Measurements from ENCODE around the gene PPP1R9A.

The PPP1R9A gene

DNA sequence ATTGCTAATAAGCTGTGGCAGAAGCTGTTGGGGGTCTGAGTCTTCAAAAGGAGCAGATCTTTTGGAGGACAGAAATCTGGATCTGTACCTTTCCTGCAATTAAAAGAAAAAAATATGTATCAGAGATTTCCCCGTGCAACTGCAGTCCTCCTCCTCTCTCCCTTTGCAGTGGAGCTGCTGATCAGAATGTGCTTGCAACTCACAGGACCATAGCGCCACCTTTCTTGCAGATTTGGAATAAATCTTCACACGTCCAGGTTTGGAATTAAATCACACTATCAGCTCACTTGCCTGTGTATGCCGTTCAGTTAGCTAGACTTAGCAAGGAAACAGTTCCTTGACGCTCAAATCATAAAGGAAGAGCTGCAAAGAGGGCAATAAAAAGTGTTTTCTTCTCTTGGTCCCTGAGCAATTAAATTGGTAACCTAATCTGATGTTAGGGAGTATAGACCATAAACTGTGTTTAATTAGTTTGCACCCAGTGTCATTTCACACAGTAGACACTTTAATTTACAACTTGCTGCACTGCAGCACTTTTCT lies 339.5 kb downstream of the PPP1R9A start (continued):
- TF ChIP-seq, protein P1, sequence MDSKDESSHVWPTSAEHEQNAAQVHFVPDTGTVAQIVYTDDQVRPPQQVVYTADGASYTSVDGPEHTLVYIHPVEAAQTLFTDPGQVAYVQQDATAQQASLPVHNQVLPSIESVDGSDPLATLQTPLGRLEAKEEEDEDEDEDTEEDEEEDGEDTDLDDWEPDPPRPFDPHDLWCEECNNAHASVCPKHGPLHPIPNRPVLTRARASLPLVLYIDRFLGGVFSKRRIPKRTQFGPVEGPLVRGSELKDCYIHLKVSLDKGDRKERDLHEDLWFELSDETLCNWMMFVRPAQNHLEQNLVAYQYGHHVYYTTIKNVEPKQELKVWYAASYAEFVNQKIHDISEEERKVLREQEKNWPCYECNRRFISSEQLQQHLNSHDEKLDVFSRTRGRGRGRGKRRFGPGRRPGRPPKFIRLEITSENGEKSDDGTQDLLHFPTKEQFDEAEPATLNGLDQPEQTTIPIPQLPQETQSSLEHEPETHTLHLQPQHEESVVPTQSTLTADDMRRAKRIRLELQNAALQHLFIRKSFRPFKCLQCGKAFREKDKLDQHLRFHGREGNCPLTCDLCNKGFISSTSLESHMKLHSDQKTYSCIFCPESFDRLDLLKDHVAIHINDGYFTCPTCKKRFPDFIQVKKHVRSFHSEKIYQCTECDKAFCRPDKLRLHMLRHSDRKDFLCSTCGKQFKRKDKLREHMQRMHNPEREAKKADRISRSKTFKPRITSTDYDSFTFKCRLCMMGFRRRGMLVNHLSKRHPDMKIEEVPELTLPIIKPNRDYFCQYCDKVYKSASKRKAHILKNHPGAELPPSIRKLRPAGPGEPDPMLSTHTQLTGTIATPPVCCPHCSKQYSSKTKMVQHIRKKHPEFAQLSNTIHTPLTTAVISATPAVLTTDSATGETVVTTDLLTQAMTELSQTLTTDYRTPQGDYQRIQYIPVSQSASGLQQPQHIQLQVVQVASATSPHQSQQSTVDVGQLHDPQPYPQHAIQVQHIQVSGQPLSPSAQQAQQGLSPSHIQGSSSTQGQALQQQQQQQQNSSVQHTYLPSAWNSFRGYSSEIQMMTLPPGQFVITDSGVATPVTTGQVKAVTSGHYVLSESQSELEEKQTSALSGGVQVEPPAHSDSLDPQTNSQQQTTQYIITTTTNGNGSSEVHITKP (tag by site-specific recombination; IDR thresholded peaks at IDR 0.05): peak; percentile 67
- TF ChIP-seq ZNF677 (tag by site-specific recombination; IDR thresholded peaks at IDR 0.05): no peak
- TF ChIP-seq ZSCAN23 (tag by site-specific recombination; IDR thresholded peaks at IDR 0.05): no peak
- TF ChIP-seq, protein P2, sequence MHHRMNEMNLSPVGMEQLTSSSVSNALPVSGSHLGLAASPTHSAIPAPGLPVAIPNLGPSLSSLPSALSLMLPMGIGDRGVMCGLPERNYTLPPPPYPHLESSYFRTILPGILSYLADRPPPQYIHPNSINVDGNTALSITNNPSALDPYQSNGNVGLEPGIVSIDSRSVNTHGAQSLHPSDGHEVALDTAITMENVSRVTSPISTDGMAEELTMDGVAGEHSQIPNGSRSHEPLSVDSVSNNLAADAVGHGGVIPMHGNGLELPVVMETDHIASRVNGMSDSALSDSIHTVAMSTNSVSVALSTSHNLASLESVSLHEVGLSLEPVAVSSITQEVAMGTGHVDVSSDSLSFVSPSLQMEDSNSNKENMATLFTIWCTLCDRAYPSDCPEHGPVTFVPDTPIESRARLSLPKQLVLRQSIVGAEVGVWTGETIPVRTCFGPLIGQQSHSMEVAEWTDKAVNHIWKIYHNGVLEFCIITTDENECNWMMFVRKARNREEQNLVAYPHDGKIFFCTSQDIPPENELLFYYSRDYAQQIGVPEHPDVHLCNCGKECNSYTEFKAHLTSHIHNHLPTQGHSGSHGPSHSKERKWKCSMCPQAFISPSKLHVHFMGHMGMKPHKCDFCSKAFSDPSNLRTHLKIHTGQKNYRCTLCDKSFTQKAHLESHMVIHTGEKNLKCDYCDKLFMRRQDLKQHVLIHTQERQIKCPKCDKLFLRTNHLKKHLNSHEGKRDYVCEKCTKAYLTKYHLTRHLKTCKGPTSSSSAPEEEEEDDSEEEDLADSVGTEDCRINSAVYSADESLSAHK (tag by site-specific recombination; IDR thresholded peaks at IDR 0.05): peak; percentile 76
- no peak for TF ChIP-seq ZNF837 (tag by site-specific recombination; IDR thresholded peaks at IDR 0.05)
- TF ChIP-seq SETDB1 (IDR thresholded peaks at IDR 0.05; ENCODE audit: insufficient read length, low read length): no peak
- TF ChIP-seq TRIM28 (IDR thresholded peaks at IDR 0.05; ENCODE audit: borderline replicate concordance, low read length): peak; percentile 39; the same call in 1 of the 2 replicates
- TF ChIP-seq FEZF1 (tag by site-specific recombination; IDR thresholded peaks at IDR 0.05): peak; percentile 85
- peak; percentile 55; the same call in 1 of the 2 replicates for TF ChIP-seq SCRT1 (tag by site-specific recombination; IDR thresholded peaks at IDR 0.05; ENCODE audit: borderline replicate concordance)
- no peak for TF ChIP-seq KLF7 (tag by site-specific recombination; IDR thresholded peaks at IDR 0.05; ENCODE audit: borderline replicate concordance)
- TF ChIP-seq ZNF843 (tag by site-specific recombination; IDR thresholded peaks at IDR 0.05): peak; percentile 79
- TF ChIP-seq MZF1 (tag by site-specific recombination; IDR thresholded peaks at IDR 0.05; ENCODE audit: borderline replicate concordance): no peak
- TF ChIP-seq ZNF2 (tag by site-specific recombination; IDR thresholded peaks at IDR 0.05): peak; percentile 89
- 0 out of 2 replicates have a peak, but pooled peaks have one; percentile 60 for TF ChIP-seq ZSCAN30 (tag by site-specific recombination; IDR thresholded peaks at IDR 0.05)
- TF ChIP-seq, protein P3, sequence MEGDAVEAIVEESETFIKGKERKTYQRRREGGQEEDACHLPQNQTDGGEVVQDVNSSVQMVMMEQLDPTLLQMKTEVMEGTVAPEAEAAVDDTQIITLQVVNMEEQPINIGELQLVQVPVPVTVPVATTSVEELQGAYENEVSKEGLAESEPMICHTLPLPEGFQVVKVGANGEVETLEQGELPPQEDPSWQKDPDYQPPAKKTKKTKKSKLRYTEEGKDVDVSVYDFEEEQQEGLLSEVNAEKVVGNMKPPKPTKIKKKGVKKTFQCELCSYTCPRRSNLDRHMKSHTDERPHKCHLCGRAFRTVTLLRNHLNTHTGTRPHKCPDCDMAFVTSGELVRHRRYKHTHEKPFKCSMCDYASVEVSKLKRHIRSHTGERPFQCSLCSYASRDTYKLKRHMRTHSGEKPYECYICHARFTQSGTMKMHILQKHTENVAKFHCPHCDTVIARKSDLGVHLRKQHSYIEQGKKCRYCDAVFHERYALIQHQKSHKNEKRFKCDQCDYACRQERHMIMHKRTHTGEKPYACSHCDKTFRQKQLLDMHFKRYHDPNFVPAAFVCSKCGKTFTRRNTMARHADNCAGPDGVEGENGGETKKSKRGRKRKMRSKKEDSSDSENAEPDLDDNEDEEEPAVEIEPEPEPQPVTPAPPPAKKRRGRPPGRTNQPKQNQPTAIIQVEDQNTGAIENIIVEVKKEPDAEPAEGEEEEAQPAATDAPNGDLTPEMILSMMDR (tag by site-specific recombination; IDR thresholded peaks at IDR 0.05): peak; percentile 60; the same call in 1 of the 2 replicates
- TF ChIP-seq ZNF274 (IDR thresholded peaks at IDR 0.05; ENCODE audit: low read length): no peak
- no peak for TF ChIP-seq ZNF274 (tag by site-specific recombination; IDR thresholded peaks at IDR 0.05; ENCODE audit: borderline replicate concordance)

DNA sequence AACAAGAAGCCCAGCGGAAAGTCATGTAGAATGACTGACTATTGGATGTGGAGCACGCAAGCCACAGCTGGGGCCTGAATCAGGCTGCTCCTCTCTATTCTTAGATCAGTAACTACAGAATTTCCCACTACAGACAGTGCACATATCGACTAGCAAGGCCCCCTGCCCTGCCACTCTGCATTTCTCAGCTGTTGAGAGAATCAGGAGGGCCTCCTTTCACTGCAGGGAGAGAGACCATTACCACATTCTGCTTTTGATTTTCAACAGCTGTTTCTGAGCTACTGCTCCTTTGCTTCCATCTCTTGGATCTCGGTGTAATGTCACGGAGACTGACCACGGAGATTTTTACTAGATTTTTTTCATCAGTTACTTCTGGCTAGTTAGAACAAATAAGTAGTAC lies 343.2 kb downstream of the PPP1R9A start:
- H3K4me1 ChIP-seq (ENCODE audit: control insufficient read depth, insufficient read depth, low read length): peaks cover 11% of the 10 kb centered on the region
- no peak for TF ChIP-seq ZNF138 (tag by site-specific recombination; IDR thresholded peaks at IDR 0.05; ENCODE audit: borderline replicate concordance)
- no peak overlapping the region for H3K4me3 ChIP-seq (ENCODE audit: low read depth, low read length)
- H3K36me3 ChIP-seq (ENCODE audit: control insufficient read depth in 2 of 2, insufficient read depth in 1 of 2, low read length in 2 of 2): no peaks in the 10 kb centered on the region
- H3K27ac ChIP-seq (ENCODE audit: extremely low read depth, low read depth, low read length): no peak overlapping the region
- no peaks in the 10 kb centered on the region for H3K9me3 ChIP-seq (ENCODE audit: control insufficient read depth, insufficient read depth, low read depth, low read length)
- ChIA-PET POLR2A (no interaction called here), CTCF (no interaction called here)
